Activated B cell treated with CpG ODN at 0.5 μM for 24 hours (primary cell): ENCODE results near the gene CXCR6. TPM values are rescaled to one million over a fixed set of nuclear protein-coding genes. Genes with fewer than 3 reads are reported as not detected.

Experiments
- ATAC-seq: fragments of 200-7000 bp; cut with Tn5 transposase; one replicate; pipeline ENCODE4 v1.10.0; 2021; ENCODE audit warnings: low read depth, mild to moderate bottlenecking, moderate library complexity
- CTCF ChIA-PET: fragments of 350-600 bp; sonication (Branson Sonifier 250); formaldehyde crosslinking; loops from one replicate; lab custom pipeline; 2021; ENCODE audit warnings: antibody characterized with exemption; lab: Charles Lee
- POLR2A ChIA-PET: fragments of 350-600 bp; sonication (Branson Sonifier 250); formaldehyde crosslinking; loops from one replicate; lab custom pipeline; 2021; ENCODE audit warnings: antibody characterized with exemption; lab: Charles Lee
- DNase-seq: peaks from one replicate; pipeline ENCODE4 v3.0.0; 2022
- H3K27ac Mint-ChIP-seq: one replicate; pipeline ENCODE4 v1.8.0; 2020; ENCODE audit warnings: mixed read lengths
- H3K27me3 Mint-ChIP-seq: one replicate; pipeline ENCODE4 v1.8.0; 2021; ENCODE audit warnings: mixed read lengths
- H3K36me3 Mint-ChIP-seq: one replicate; pipeline ENCODE4 v1.8.0; 2021; ENCODE audit warnings: low read depth, mixed read lengths
- H3K4me1 Mint-ChIP-seq: one replicate; pipeline ENCODE4 v1.8.0; 2021; ENCODE audit warnings: mixed read lengths
- H3K4me3 Mint-ChIP-seq: one replicate; pipeline ENCODE4 v1.8.0; 2020; ENCODE audit warnings: mild to moderate bottlenecking, mixed read lengths
- H3K9me3 Mint-ChIP-seq: one replicate; pipeline ENCODE4 v1.8.0; 2020; ENCODE audit warnings: mixed read lengths
- CTCF ChIP-seq: fragments of 200-600 bp; IDR thresholded peaks from one replicate; pipeline ENCODE4 v1.8.0; 2022; ENCODE audit warnings: antibody characterized with exemption, mild to moderate bottlenecking
- intact Hi-C: fragments of 100-400 bp; cut with micrococcal nuclease; formaldehyde crosslinking; loops from one replicate; pipeline ENCODE4 v1.15.1; 2024
- total RNA-seq: library from RNA; stranded (reverse); gene quantifications from 2 replicates; pipeline ENCODE4 v1.2.3, GENCODE V29; 2022

Gene CXCR6
- total RNA-seq, 1 donor from 2014 or later: not detected

GRCh38 chr3:45980819-45981218 lies 37.6 kb downstream of the CXCR6 start:
- H3K27ac Mint-ChIP-seq: no peak overlapping the region
- ChIA-PET POLR2A (interaction anchor here (0.7 to 1.8 kb wide), 5 partner anchors 8 to 104 kb away, joined by 3 to 9 read pairs (median 3); no protein-coding TSS in a partner anchor), CTCF (interaction anchor here (0.6 to 1.9 kb wide), 4 partner anchors 10 to 92 kb away, joined by 3 to 8 read pairs (median 3); no protein-coding TSS in a partner anchor)
- DNase-seq (no peak), ATAC-seq (no peak)
- TF ChIP-seq CTCF: no peak
- peaks cover 86% of the 10 kb centered on the region for H3K36me3 Mint-ChIP-seq
- H3K4me3 Mint-ChIP-seq: peak overlapping the region; percentile 60
- intact Hi-C loops: loop anchor here (1.0 kb wide), 1 partner anchor 14 kb away; the partner anchor contains the start of gene FYCO1
- no peaks in the 10 kb centered on the region for H3K27me3 Mint-ChIP-seq
- peaks cover 27% of the 10 kb centered on the region for H3K4me1 Mint-ChIP-seq
- H3K9me3 Mint-ChIP-seq: no peaks in the 10 kb centered on the region

- H3K4me1 Mint-ChIP-seq: peaks cover 27% of the 10 kb centered on the region
- no peaks in the 10 kb centered on the region for H3K9me3 Mint-ChIP-seq
- peak overlapping the region; percentile 60 for H3K4me3 Mint-ChIP-seq
- ChIA-PET CTCF (interaction anchor here (0.6 to 1.0 kb wide), 3 partner anchors 9 to 97 kb away, joined by 3 to 4 read pairs (median 3); no protein-coding TSS in a partner anchor), POLR2A (interaction anchor here (1.0 to 1.8 kb wide), 3 partner anchors 8 to 13 kb away, joined by 3 to 9 read pairs (median 3); no protein-coding TSS in a partner anchor)
- ATAC-seq (peak; percentile 82), DNase-seq (no peak)
- no peaks in the 10 kb centered on the region for H3K27me3 Mint-ChIP-seq
- H3K36me3 Mint-ChIP-seq: peaks cover 81% of the 10 kb centered on the region
- intact Hi-C loops: loop anchor here (1.0 kb wide), 1 partner anchor 14 kb away; the partner anchor contains the start of gene FYCO1
- no peak for TF ChIP-seq CTCF
- H3K27ac Mint-ChIP-seq: peak overlapping the region; percentile 75
Observed at GRCh38 chr3:45981346-45982074, 38.2 kb downstream of the CXCR6 start.

GRCh38 chr3:45983770-45984169 lies 40.5 kb downstream of the CXCR6 start:
- Mint-ChIP-seq H3K4me3 (no peak overlapping the region), H3K27ac (no peak overlapping the region), H3K9me3 (no peaks in the 10 kb centered on the region), H3K27me3 (no peaks in the 10 kb centered on the region), H3K36me3 (peaks cover 65% of the 10 kb centered on the region), H3K4me1 (peaks cover 26% of the 10 kb centered on the region)
- POLR2A ChIA-PET: no interaction called here
- TF ChIP-seq CTCF: no peak
- CTCF ChIA-PET: no interaction called here
- DNase-seq: no peak
- no peak for ATAC-seq
- intact Hi-C loops: no loop called here

GRCh38 chr3:45984331-45985312 lies 41.4 kb downstream of the CXCR6 start:
- intact Hi-C loops: no loop called here
- Mint-ChIP-seq H3K9me3 (no peaks in the 10 kb centered on the region), H3K27me3 (no peaks in the 10 kb centered on the region), H3K27ac (no peak overlapping the region), H3K36me3 (peaks cover 59% of the 10 kb centered on the region), H3K4me3 (no peak overlapping the region), H3K4me1 (peaks cover 20% of the 10 kb centered on the region)
- ATAC-seq: no peak
- DNase-seq: no peak
- POLR2A ChIA-PET: no interaction called here
- CTCF ChIA-PET: no interaction called here
- no peak for TF ChIP-seq CTCF
